HepG2 (cell line): ENCODE measurements around the gene TMUB1. TPM values are rescaled to one million over a fixed set of nuclear protein-coding genes. Genes with fewer than 3 reads are reported as not detected.

Experiments
- BCL3 ChIP-seq: sonication (generic); formaldehyde crosslinking; IDR thresholded peaks from 2 replicates; pipeline ENCODE4 v1.5.1; 2020; ENCODE audit warnings: mild to moderate bottlenecking, missing genetic modification reagents, moderate library complexity
- CENPT ChIP-seq: sonication (generic); formaldehyde crosslinking; IDR thresholded peaks from 2 replicates; pipeline ENCODE4 v1.8.0; 2022; ENCODE audit warnings: low read depth, mild to moderate bottlenecking, moderate library complexity, missing genetic modification reagents
- DPF2 ChIP-seq: sonication (generic); formaldehyde crosslinking; IDR thresholded peaks from 2 replicates; pipeline ENCODE4 v1.4.0; 2020; ENCODE audit warnings: mild to moderate bottlenecking, low read depth, missing genetic modification reagents, borderline replicate concordance
- ELF1 ChIP-seq: sonication (generic); formaldehyde crosslinking; IDR thresholded peaks from 2 replicates; pipeline ENCODE4 v1.4.0; 2020; ENCODE audit warnings: missing genetic modification reagents
- GTF3A ChIP-seq: sonication (generic); formaldehyde crosslinking; conservative IDR thresholded peaks from 2 replicates; pipeline ENCODE4 v1.4.0; 2020; ENCODE audit warnings: mild to moderate bottlenecking, missing genetic modification reagents
- JUNB ChIP-seq: sonication (generic); formaldehyde crosslinking; IDR thresholded peaks from 2 replicates; pipeline ENCODE4 v1.8.0; 2022; ENCODE audit warnings: missing genetic modification reagents, mild to moderate bottlenecking, borderline replicate concordance
- MTA1 ChIP-seq: sonication (generic); formaldehyde crosslinking; IDR thresholded peaks from 2 replicates; pipeline ENCODE4 v1.4.0; 2020; ENCODE audit warnings: missing genetic modification reagents, mild to moderate bottlenecking, borderline replicate concordance
- PPARG ChIP-seq: conservative IDR thresholded peaks from 2 replicates; pipeline ENCODE4 v1.6.1; 2016; ENCODE audit warnings: missing biosample characterization, missing genetic modification reagents
- RELA ChIP-seq: sonication (generic); formaldehyde crosslinking; IDR thresholded peaks from 2 replicates; pipeline ENCODE4 v1.4.0; 2020; ENCODE audit warnings: missing genetic modification reagents
- ZFP36 ChIP-seq: fragments of 150-350 bp; IDR thresholded peaks from 2 replicates; pipeline ENCODE4 v1.6.1; 2018; ENCODE audit warnings: borderline replicate concordance, low read length, low read depth; ENCODE audit not compliant: partially characterized antibody
- ZFP82 ChIP-seq: sonication (generic); formaldehyde crosslinking; IDR thresholded peaks from 2 replicates; pipeline ENCODE4 v1.5.1; 2020; ENCODE audit warnings: mild to moderate bottlenecking, missing genetic modification reagents, borderline replicate concordance
- ZNF296 ChIP-seq: sonication (generic); formaldehyde crosslinking; conservative IDR thresholded peaks from 2 replicates; pipeline ENCODE4 v1.5.0; 2020; ENCODE audit warnings: mild to moderate bottlenecking, missing genetic modification reagents
- ZNF34 ChIP-seq: sonication (generic); formaldehyde crosslinking; IDR thresholded peaks from 2 replicates; pipeline ENCODE4 v1.4.0; 2020; ENCODE audit warnings: mild to moderate bottlenecking, missing genetic modification reagents, borderline replicate concordance
- ZNF558 ChIP-seq: sonication (generic); formaldehyde crosslinking; IDR thresholded peaks from 2 replicates; pipeline ENCODE4 v1.9.0; 2022; ENCODE audit warnings: mild to moderate bottlenecking, missing genetic modification reagents, borderline replicate concordance
- ZNF564 ChIP-seq: sonication (generic); formaldehyde crosslinking; IDR thresholded peaks from 2 replicates; pipeline ENCODE4 v1.8.1; 2023; ENCODE audit warnings: mild to moderate bottlenecking, missing genetic modification reagents
- polyA plus RNA-seq, 8 experiments: library from polyadenylated mRNA; depleted of rRNA in 3 of 8; stranded (reverse) in 7 of 8; unstranded in 1 of 8; fragments of >200 nt; fragmentation: Illumina TruSeq in 4 of 8; extraction: Trizol in 4 of 8; gene quantifications; 2 replicates each; pipeline versions ENCODE4 v1.2.1 to v1.2.3, GENCODE V29; 2011 to 2016; ENCODE audit warnings: low read depth in 4 of 8, missing spikeins in 1 of 8, mixed read lengths in 1 of 8; ENCODE audit not compliant: insufficient read depth in 1 of 8
- total RNA-seq, 5 experiments: library from RNA; depleted of rRNA; stranded (reverse); fragments of >200 nt; fragmentation: Illumina TruSeq; extraction: Trizol; gene quantifications; 2 replicates each; pipeline ENCODE4 v1.2.3, GENCODE V29; 2016; ENCODE audit warnings: low read depth in 1 of 5
- TF ChIP-seq, protein P1 (sequence below): sonication (generic); formaldehyde crosslinking; IDR thresholded peaks from 2 replicates; pipeline ENCODE4 v1.9.0; 2021; ENCODE audit warnings: missing genetic modification reagents, mild to moderate bottlenecking, borderline replicate concordance
- TF ChIP-seq, protein P2 (sequence below): IDR thresholded peaks from 2 replicates; pipeline ENCODE4 v1.6.1; 2012; ENCODE audit warnings: low read length, improper control_type of control experiment
- TF ChIP-seq, protein P3 (sequence below): sonication (generic); formaldehyde crosslinking; IDR thresholded peaks from 2 replicates; pipeline ENCODE4 v1.8.0; 2022; ENCODE audit warnings: low read depth, missing genetic modification reagents
- TF ChIP-seq, protein P4 (sequence below): sonication (generic); formaldehyde crosslinking; IDR thresholded peaks from 2 replicates; pipeline ENCODE4 v1.5.1; 2020; ENCODE audit warnings: missing genetic modification reagents, mild to moderate bottlenecking, borderline replicate concordance

The TMUB1 gene
- total and polyA plus RNA-seq, 2 of the 13 experiments (the other 11 are each of a cell fraction or from before 2014, with no cell fraction given) = 44.8 to 51.6 TPM

DNA sequence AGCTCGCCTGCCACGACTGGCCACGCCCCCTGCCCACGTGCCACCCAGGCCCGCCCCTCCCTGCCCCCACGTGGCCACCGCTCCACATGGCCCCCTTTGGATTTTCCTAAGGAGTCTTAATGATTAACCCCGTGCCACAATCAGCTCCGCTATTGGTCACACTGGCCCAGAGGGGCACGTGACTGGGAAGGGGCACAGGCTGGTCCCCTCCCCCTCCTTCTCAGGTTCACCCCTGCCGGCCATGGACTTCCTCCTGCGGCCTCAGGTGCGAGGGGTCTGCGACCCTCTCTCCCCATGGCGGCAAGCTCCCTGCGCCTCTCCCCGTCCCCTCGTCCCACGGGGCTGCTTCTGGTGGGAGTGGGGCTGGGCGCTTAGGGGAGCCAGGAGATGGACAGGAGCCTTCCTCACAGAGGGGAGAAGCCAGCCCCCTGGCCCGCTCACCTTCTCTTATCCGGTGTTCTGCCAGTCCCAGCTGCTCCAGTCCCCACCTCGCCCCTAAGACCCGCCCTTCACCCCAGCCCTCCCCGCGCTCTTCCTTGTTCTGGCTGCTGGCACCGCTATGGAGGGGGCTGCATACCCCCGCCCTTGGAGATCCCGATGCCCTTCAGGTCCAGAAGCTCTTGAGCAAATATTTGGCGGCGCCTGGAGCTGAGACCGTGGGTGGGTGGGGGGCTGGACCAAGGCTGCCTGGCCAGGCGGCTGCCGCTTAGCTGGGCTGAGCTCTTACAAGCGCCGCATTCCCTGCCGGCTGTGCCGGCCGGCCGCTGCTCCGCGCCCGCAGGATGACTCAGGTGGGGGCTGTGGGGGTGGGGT is 20.7 kb downstream of the TMUB1 start (continued):
- TF ChIP-seq, protein P1, sequence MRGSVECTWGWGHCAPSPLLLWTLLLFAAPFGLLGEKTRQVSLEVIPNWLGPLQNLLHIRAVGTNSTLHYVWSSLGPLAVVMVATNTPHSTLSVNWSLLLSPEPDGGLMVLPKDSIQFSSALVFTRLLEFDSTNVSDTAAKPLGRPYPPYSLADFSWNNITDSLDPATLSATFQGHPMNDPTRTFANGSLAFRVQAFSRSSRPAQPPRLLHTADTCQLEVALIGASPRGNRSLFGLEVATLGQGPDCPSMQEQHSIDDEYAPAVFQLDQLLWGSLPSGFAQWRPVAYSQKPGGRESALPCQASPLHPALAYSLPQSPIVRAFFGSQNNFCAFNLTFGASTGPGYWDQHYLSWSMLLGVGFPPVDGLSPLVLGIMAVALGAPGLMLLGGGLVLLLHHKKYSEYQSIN = no peak
- no peak for TF ChIP-seq RELA
- no peak for TF ChIP-seq MTA1 (CRISPR knock-in tag)
- no peak for TF ChIP-seq ZFP82
- no peak for TF ChIP-seq ZNF296
- TF ChIP-seq ZFP36 = no peak
- TF ChIP-seq ZNF34 (CRISPR knock-in tag) = 0 out of 2 replicates have a peak, but pooled peaks have one; percentile 36
- no peak for TF ChIP-seq JUNB (CRISPR knock-in tag)
- TF ChIP-seq, protein P2, sequence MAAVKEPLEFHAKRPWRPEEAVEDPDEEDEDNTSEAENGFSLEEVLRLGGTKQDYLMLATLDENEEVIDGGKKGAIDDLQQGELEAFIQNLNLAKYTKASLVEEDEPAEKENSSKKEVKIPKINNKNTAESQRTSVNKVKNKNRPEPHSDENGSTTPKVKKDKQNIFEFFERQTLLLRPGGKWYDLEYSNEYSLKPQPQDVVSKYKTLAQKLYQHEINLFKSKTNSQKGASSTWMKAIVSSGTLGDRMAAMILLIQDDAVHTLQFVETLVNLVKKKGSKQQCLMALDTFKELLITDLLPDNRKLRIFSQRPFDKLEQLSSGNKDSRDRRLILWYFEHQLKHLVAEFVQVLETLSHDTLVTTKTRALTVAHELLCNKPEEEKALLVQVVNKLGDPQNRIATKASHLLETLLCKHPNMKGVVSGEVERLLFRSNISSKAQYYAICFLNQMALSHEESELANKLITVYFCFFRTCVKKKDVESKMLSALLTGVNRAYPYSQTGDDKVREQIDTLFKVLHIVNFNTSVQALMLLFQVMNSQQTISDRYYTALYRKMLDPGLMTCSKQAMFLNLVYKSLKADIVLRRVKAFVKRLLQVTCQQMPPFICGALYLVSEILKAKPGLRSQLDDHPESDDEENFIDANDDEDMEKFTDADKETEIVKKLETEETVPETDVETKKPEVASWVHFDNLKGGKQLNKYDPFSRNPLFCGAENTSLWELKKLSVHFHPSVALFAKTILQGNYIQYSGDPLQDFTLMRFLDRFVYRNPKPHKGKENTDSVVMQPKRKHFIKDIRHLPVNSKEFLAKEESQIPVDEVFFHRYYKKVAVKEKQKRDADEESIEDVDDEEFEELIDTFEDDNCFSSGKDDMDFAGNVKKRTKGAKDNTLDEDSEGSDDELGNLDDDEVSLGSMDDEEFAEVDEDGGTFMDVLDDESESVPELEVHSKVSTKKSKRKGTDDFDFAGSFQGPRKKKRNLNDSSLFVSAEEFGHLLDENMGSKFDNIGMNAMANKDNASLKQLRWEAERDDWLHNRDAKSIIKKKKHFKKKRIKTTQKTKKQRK = no peak
- no peak for TF ChIP-seq ZNF564 (CRISPR knock-in tag)
- TF ChIP-seq BCL3 = peak; percentile 80; the same call in 1 of the 2 replicates
- TF ChIP-seq, protein P3, sequence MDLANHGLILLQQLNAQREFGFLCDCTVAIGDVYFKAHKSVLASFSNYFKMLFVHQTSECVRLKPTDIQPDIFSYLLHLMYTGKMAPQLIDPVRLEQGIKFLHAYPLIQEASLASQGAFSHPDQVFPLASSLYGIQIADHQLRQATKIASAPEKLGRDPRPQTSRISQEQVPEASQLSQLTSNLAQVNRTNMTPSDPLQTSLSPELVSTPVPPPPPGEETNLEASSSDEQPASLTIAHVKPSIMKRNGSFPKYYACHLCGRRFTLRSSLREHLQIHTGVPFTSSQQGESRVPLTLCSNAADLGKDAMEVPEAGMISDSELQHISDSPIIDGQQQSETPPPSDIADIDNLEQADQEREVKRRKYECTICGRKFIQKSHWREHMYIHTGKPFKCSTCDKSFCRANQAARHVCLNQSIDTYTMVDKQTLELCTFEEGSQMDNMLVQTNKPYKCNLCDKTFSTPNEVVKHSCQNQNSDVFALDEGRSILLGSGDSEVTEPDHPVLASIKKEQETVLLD = no peak
- TF ChIP-seq ELF1 (CRISPR knock-in tag) = peak; percentile 67
- TF ChIP-seq DPF2 (CRISPR knock-in tag) = peak; percentile 40; the same call in 1 of the 2 replicates
- TF ChIP-seq, protein P4, sequence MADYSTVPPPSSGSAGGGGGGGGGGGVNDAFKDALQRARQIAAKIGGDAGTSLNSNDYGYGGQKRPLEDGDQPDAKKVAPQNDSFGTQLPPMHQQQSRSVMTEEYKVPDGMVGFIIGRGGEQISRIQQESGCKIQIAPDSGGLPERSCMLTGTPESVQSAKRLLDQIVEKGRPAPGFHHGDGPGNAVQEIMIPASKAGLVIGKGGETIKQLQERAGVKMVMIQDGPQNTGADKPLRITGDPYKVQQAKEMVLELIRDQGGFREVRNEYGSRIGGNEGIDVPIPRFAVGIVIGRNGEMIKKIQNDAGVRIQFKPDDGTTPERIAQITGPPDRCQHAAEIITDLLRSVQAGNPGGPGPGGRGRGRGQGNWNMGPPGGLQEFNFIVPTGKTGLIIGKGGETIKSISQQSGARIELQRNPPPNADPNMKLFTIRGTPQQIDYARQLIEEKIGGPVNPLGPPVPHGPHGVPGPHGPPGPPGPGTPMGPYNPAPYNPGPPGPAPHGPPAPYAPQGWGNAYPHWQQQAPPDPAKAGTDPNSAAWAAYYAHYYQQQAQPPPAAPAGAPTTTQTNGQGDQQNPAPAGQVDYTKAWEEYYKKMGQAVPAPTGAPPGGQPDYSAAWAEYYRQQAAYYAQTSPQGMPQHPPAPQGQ (CRISPR knock-in tag) = no peak
- TF ChIP-seq CENPT (CRISPR knock-in tag) = no peak
- no peak for TF ChIP-seq GTF3A (CRISPR knock-in tag)
- TF ChIP-seq PPARG = 0 out of 2 replicates have a peak, but pooled peaks have one; percentile 33
- no peak for TF ChIP-seq ZNF558
